ENCODE data around the gene PRKCA. TPM values are rescaled to one million over a fixed set of nuclear protein-coding genes. Genes with fewer than 3 reads are reported as not detected.

PRKCA gene
- total RNA-seq, 3 donors from 2014 or later = 5.1 to 10.5 (median 6.6) TPM

DNA sequence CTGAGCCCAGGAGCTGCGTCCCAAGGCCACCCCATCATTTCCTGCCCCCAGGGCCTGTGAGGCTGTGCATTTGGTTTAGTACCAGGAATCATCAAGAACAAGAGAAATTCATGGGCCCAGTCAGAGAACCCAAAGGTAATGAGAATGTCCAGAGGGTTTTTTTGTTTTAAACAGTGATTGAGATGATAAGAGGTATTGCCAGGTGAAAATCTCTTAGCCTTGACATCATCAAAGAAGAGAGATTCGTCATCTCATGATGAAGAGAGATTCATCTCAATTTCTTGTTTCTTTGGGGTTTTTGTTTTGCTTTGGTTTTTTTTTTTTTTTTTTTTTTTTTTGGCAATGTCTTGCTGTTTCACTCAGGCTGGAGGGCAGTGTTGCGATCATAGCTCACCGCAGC lies 361.9 kb downstream of the PRKCA start:
- Histone ChIP-seq H3K36me3 (no peaks in the 10 kb centered on the region), H3K4me1 (no peaks in the 10 kb centered on the region), H3K27ac (no peak overlapping the region), H3K27me3 (no peaks in the 10 kb centered on the region), H3K9me3 (no peaks in the 10 kb centered on the region), H3K4me3 (no peak overlapping the region)
- TF ChIP-seq POLR2A (IDR thresholded peaks at IDR 0.05) (no peak), POLR2AphosphoS5 (IDR thresholded peaks at IDR 0.05) (no peak), CTCF (IDR thresholded peaks at IDR 0.05) (no peak)
- no peak for DNase-seq (ENCODE audit: low spot score in 2 of 2)
- intact Hi-C loops (cut with DNase I; ENCODE audit: low total_unique reads) = no loop called here

DNA sequence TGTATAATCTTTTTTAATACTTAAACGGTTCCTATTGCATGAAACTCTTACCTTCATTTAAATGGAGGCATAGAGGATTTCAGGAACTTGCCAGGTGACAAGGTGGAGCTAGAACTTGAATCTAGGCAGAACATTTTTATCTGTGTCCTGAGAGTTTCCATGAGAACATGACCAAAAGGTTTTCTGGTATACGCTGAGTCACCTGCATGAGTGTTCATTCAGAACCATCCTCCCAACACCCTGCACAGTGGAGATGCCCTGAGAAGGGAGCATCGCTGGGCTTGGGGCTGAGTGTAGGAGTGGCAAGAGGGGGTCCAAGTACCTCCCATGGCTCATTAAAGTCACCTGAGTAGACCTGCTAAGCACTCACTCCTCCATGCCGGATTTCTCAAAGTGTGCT lies 362.8 kb downstream of the PRKCA start:
- H3K27me3 ChIP-seq = no peaks in the 10 kb centered on the region
- no peak overlapping the region for H3K27ac ChIP-seq
- no peaks in the 10 kb centered on the region for H3K4me1 ChIP-seq
- H3K4me3 ChIP-seq = no peak overlapping the region
- no peaks in the 10 kb centered on the region for H3K36me3 ChIP-seq
- TF ChIP-seq POLR2AphosphoS5 (IDR thresholded peaks at IDR 0.05) (no peak), POLR2A (IDR thresholded peaks at IDR 0.05) (no peak), CTCF (IDR thresholded peaks at IDR 0.05) (no peak)
- no peaks in the 10 kb centered on the region for H3K9me3 ChIP-seq
- intact Hi-C loops (cut with DNase I; ENCODE audit: low total_unique reads) = no loop called here
- DNase-seq (ENCODE audit: low spot score in 2 of 2) = no peak

DNA sequence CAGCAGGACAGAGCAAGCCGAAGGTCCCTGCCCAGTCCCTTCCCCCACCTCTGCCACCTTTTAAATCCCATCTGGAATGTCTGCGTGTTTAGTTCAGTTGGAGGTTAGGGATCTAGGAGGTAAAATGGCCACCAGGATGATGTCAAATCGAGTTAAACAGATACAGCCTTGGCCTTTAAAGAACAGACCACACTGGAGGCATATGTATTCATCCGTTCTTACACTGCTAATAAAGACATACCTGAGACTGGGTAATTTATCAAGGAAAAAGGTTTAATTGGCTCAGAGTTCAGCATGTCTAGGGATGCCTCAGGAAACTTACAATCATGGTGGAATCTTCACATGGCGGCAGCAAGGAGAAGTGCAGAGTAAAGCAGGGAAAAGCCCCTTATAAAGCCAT lies 364.7 kb downstream of the PRKCA start:
- H3K4me3 ChIP-seq = no peak overlapping the region
- TF ChIP-seq POLR2A (IDR thresholded peaks at IDR 0.05) = no peak
- TF ChIP-seq POLR2AphosphoS5 (IDR thresholded peaks at IDR 0.05) = no peak
- no peak for TF ChIP-seq CTCF (IDR thresholded peaks at IDR 0.05)
- no peaks in the 10 kb centered on the region for H3K27me3 ChIP-seq
- intact Hi-C loops (cut with DNase I; ENCODE audit: low total_unique reads) = no loop called here
- H3K36me3 ChIP-seq = no peaks in the 10 kb centered on the region
- H3K9me3 ChIP-seq = no peaks in the 10 kb centered on the region
- no peaks in the 10 kb centered on the region for H3K4me1 ChIP-seq
- no peak overlapping the region for H3K27ac ChIP-seq
- no peak for DNase-seq (ENCODE audit: low spot score in 2 of 2)

- Histone ChIP-seq H3K4me1 (no peaks in the 10 kb centered on the region), H3K27me3 (no peaks in the 10 kb centered on the region), H3K27ac (no peak overlapping the region), H3K36me3 (no peaks in the 10 kb centered on the region), H3K9me3 (no peaks in the 10 kb centered on the region), H3K4me3 (no peak overlapping the region)
- intact Hi-C loops (cut with DNase I; ENCODE audit: low total_unique reads) = no loop called here
- DNase-seq (ENCODE audit: low spot score in 2 of 2) = no peak
- TF ChIP-seq POLR2A (IDR thresholded peaks at IDR 0.05) = no peak
- TF ChIP-seq CTCF (IDR thresholded peaks at IDR 0.05) = no peak
- no peak for TF ChIP-seq POLR2AphosphoS5 (IDR thresholded peaks at IDR 0.05)
Observed at GRCh38 chr17:66667491-66668030, 365.1 kb downstream of the PRKCA start.

DNA sequence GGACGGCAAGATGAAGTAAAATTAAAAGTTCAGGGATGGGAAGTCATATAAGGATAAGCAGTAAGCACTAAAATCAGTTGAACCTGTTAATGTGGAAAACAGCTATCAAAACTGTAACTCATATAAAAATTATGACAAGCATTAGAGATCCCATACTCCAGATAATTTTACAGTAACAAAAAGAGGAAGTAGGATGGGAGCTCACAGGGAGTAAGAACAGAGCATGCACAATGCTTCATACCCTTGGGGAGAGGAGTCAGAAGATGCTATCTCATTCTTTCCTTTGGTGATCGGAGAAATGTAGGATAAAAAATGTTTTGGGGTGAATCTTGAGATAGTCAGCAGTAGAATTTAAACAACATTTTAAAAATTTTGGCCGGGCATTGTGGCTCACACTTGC lies 367.8 kb downstream of the PRKCA start:
- Histone ChIP-seq H3K4me3 (no peak overlapping the region), H3K9me3 (no peaks in the 10 kb centered on the region), H3K27ac (no peak overlapping the region), H3K27me3 (no peaks in the 10 kb centered on the region), H3K36me3 (no peaks in the 10 kb centered on the region), H3K4me1 (no peaks in the 10 kb centered on the region)
- no peak for DNase-seq (ENCODE audit: low spot score in 2 of 2)
- no peak for TF ChIP-seq POLR2A (IDR thresholded peaks at IDR 0.05)
- TF ChIP-seq CTCF (IDR thresholded peaks at IDR 0.05) = no peak
- TF ChIP-seq POLR2AphosphoS5 (IDR thresholded peaks at IDR 0.05) = no peak
- intact Hi-C loops (cut with DNase I; ENCODE audit: low total_unique reads) = no loop called here
